ENCODE results near the gene RNF169. TPM values are rescaled to one million over a fixed set of nuclear protein-coding genes. Genes with fewer than 3 reads are reported as not detected.

The RNF169 gene
- total and polyA plus RNA-seq, 2 donors (not counting 1 experiment from before 2014, with no cell fraction given), result 6.7 to 28.4 TPM

- ATAC-seq (ENCODE audit: low read depth), result no peak
- peaks cover 6 to 7% of the 10 kb centered on the region in 2 donors for H3K4me1 ChIP-seq (ENCODE audit: control insufficient read depth in 2 of 2, insufficient read depth in 2 of 2, low read length in 2 of 2)
- H3K4me3 Mint-ChIP-seq, result no peak overlapping the region
- intact Hi-C loops (cut with micrococcal nuclease), result no loop called here
- ChIA-PET CTCF (interaction anchor here (1.3 kb wide), 1 partner anchor 9 kb away, joined by 7 read pairs; no protein-coding TSS in a partner anchor), POLR2A (no interaction called here)
- peaks cover 0 to 37% (median 22%) of the 10 kb centered on the region in 4 experiments for H3K27me3 ChIP-seq (replicated peaks in 1 of 4; ENCODE audit: control extremely low read depth in 1 of 4, control insufficient read depth in 3 of 4, insufficient read depth in 4 of 4, low read length in 3 of 4)
- H3K4me2 ChIP-seq (replicated peaks; ENCODE audit: low read depth, low read length, poor library complexity, severe bottlenecking), result no peak overlapping the region
- H4K20me1 ChIP-seq (ENCODE audit: control insufficient read depth, insufficient read depth, low read length, poor library complexity, severe bottlenecking), result no peaks in the 10 kb centered on the region
- peaks cover 13% of the 10 kb centered on the region for H3K4me1 Mint-ChIP-seq
- no peaks in the 10 kb centered on the region for H3K9me3 Mint-ChIP-seq (ENCODE audit: insufficient read depth)
- H3K36me3 ChIP-seq (replicated peaks in 1 of 2; ENCODE audit: control extremely low read depth in 1 of 2, control insufficient read depth in 1 of 2, extremely low read depth in 1 of 2, insufficient read depth in 2 of 2, low read length in 1 of 2), result no peaks in the 10 kb centered on the region
- no peaks in the 10 kb centered on the region for H3K9me3 ChIP-seq (ENCODE audit: control extremely low read depth in 1 of 3, control insufficient read depth in 2 of 3, insufficient read depth in 1 of 3, low read length in 2 of 3)
- no CpG with 5 or more reads among the region's 6 CpGs for WGBS (ENCODE audit: insufficient coverage)
- H3K27ac Mint-ChIP-seq, result no peak overlapping the region
- no peak overlapping the region for H3K4me3 ChIP-seq (ENCODE audit: control extremely low read depth in 1 of 5, extremely low read depth in 1 of 5, insufficient read depth in 1 of 5, low read depth in 2 of 5, low read length in 4 of 5)
- peaks cover 4% of the 10 kb centered on the region for H3K79me2 ChIP-seq (ENCODE audit: control insufficient read depth, insufficient read depth, low read length)
- no peak overlapping the region for H3K9ac ChIP-seq (ENCODE audit: low read length)
- H3K27ac ChIP-seq (ENCODE audit: low read length in 2 of 2), result no peak overlapping the region
- no peak overlapping the region for H2AFZ ChIP-seq (ENCODE audit: insufficient read depth, low read depth, low read length, poor library complexity, severe bottlenecking)
- TF ChIP-seq CTCF (IDR thresholded peaks at IDR 0.05), result no peak
- TF ChIP-seq EZH2 (IDR thresholded peaks at IDR 0.05; ENCODE audit: borderline replicate concordance, insufficient read depth, low read depth, low read length, poor library complexity, severe bottlenecking), result no peak
- no peak for DNase-seq
- H3K27me3 Mint-ChIP-seq, result peaks cover 65% of the 10 kb centered on the region
Observed at GRCh38 chr11:74735365-74735928, 13.2 kb upstream of the RNF169 start.

DNA sequence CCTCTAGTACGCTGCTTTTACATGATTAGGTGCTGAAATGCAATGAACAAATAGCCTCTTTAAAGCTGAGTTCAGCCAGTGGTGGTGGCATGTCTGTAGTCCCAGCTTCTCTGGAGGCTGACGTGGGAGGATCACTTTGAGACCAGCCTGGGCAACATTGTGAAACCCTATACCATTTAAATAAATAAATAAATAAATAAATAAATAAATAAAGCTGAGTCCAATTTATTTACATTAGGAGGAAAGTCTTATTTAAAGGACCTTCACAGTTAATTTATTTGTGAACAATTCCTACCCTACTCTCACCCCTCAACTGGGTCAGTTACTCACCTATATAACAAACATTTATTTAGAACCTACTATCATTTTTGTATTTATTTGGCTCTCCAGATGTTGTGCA is 12.6 kb upstream of the RNF169 start:
- Mint-ChIP-seq H3K9me3 (ENCODE audit: insufficient read depth) (no peaks in the 10 kb centered on the region), H3K27ac (no peak overlapping the region), H3K4me1 (peaks cover 9% of the 10 kb centered on the region), H3K27me3 (peaks cover 60% of the 10 kb centered on the region), H3K4me3 (no peak overlapping the region)
- Histone ChIP-seq H3K9ac (ENCODE audit: low read length) (no peak overlapping the region), H3K36me3 (replicated peaks in 1 of 2; ENCODE audit: control extremely low read depth in 1 of 2, control insufficient read depth in 1 of 2, extremely low read depth in 1 of 2, insufficient read depth in 2 of 2, low read length in 1 of 2) (no peaks in the 10 kb centered on the region), H3K4me3 (ENCODE audit: control extremely low read depth in 1 of 5, extremely low read depth in 1 of 5, insufficient read depth in 1 of 5, low read depth in 2 of 5, low read length in 4 of 5) (no peak overlapping the region), H3K4me2 (replicated peaks; ENCODE audit: low read depth, low read length, poor library complexity, severe bottlenecking) (no peak overlapping the region), H3K9me3 (ENCODE audit: control extremely low read depth in 1 of 3, control insufficient read depth in 2 of 3, insufficient read depth in 1 of 3, low read length in 2 of 3) (no peaks in the 10 kb centered on the region), H3K79me2 (ENCODE audit: control insufficient read depth, insufficient read depth, low read length) (peaks cover 4% of the 10 kb centered on the region), H2AFZ (ENCODE audit: insufficient read depth, low read depth, low read length, poor library complexity, severe bottlenecking) (no peak overlapping the region), H3K4me1 (ENCODE audit: control insufficient read depth in 2 of 2, insufficient read depth in 2 of 2, low read length in 2 of 2) (peaks cover 6 to 7% of the 10 kb centered on the region in 2 donors), H3K27me3 (replicated peaks in 1 of 4; ENCODE audit: control extremely low read depth in 1 of 4, control insufficient read depth in 3 of 4, insufficient read depth in 4 of 4, low read length in 3 of 4) (peaks cover 0 to 34% (median 19%) of the 10 kb centered on the region in 4 experiments), H3K27ac (ENCODE audit: low read length in 2 of 2) (no peak overlapping the region), H4K20me1 (ENCODE audit: control insufficient read depth, insufficient read depth, low read length, poor library complexity, severe bottlenecking) (no peaks in the 10 kb centered on the region)
- ChIA-PET CTCF (interaction anchor here (1.3 kb wide), 1 partner anchor 10 kb away, joined by 7 read pairs; no protein-coding TSS in a partner anchor), POLR2A (no interaction called here)
- WGBS (ENCODE audit: insufficient coverage), result no CpG with 5 or more reads among the region's 2 CpGs
- DNase-seq (no peak), ATAC-seq (ENCODE audit: low read depth) (no peak)
- intact Hi-C loops (cut with micrococcal nuclease), result no loop called here
- TF ChIP-seq EZH2 (IDR thresholded peaks at IDR 0.05; ENCODE audit: borderline replicate concordance, insufficient read depth, low read depth, low read length, poor library complexity, severe bottlenecking) (no peak), CTCF (IDR thresholded peaks at IDR 0.05) (no peak)
